AML-193 (cell line): ENCODE measurements around the gene CFP.
A peak's percentile ranks its signal among the peaks of the same experiment; 100 is the strongest.
"Not testable (repeated sequence)": the region's sequence is repeated elsewhere in the genome, so short reads cannot be mapped to it uniquely, and the experiment has no call there.

ENCODE experiments used
- DNase-seq, 2 experiments: peaks; one replicate each; lab custom pipeline; 2025; lab: John Stamatoyannopoulos, UW

Gene CFP

GRCh38 chrX:47629419-47630200 lies at the start of gene CFP:
TSS of gene CFP (minus strand) at chrX:47629930. CDS start at chrX:47629844, 86 bp downstream.
- DNase-seq, result peak; percentile 33 to 35

GRCh38 chrX:47675959-47676859 lies 46.5 kb upstream of the CFP start:
- DNase-seq, result not testable (repeated sequence)

- DNase-seq, result no peak
Observed at GRCh38 chrX:47674776-47675175, 45.0 kb upstream of the CFP start.

DNA sequence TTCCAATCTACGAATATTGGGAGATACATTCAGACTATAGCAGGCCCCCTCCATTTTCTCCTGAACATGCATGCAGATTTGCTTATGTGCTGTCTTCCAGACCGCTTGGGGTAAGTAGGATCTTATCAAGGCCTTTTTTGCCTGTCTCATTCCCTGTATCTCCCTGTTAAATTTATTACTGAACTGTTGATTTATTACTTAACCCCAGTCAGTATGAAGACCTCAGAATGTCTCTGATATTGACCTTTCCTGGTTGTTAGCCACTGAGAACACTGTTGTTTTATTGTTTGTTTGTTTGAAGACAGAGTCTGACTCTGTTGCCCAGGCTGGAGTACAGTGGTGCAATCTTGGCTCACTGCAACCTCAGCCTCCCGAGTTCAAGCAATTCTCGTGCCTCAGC lies 36.1 kb upstream of the CFP start:
- not testable (repeated sequence) for DNase-seq

DNA sequence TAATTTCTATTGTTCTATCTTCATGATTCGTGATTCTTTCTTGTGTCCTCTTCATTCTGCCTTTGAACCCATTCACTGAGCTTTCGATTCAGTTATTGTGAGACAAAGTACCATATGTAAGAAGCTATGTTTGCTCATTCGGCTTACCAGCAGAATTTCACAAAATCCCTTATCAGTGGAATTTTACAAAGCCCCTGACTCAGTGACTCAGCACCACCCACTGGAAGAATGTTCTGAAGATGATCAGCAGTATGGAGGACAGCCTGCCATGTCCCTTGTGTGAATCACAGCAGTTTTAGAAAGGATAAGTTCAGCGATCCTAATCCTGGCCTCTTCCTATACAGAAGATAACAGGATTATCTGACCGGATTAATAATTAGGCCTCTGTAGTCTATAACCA lies 35.0 kb upstream of the CFP start:
- DNase-seq, result no peak

DNA sequence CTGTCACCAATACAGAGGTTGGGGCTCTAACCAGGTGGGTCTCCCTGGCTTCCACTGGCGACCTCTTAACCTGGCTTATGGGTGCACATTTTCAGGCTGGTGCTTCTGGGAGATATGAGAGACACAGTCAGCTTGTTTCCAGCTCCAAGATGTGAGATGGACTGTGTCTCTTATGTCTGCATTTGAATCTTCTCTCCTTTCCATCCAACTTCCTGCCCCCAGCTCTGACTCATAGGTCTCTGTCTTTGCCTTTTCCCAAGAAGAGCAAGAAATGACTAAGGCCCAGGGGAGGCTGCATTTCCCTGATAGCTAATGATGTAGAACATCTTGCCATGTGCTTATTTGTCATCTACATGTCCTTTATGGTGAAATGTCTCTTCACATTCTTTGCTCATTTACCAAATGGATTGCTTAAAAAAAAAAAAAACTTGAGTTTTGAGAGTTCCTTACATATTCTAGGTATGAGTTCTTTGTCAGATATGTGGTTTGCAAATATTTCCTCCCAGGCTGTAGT lies 32.5 kb upstream of the CFP start:
- DNase-seq, result no peak

DNA sequence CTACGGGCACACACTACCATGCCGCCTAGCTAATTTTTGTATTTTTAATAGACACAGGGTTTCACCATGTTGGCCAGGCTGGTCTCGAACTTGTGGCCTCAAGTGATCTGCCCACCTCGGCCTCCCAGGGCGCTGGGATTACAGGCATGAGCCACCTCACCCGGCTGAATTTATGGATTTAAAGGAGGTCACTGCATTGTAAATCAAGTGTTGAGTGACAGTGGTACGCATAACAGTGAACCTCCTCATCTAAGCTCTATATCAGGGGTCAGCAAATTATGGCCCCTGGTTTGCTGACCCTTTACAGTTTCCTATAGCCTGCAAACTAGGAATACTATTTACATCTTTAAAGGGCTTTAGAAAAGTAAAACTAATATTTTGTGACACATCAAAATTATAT lies 31.8 kb upstream of the CFP start:
- no peak for DNase-seq

DNA sequence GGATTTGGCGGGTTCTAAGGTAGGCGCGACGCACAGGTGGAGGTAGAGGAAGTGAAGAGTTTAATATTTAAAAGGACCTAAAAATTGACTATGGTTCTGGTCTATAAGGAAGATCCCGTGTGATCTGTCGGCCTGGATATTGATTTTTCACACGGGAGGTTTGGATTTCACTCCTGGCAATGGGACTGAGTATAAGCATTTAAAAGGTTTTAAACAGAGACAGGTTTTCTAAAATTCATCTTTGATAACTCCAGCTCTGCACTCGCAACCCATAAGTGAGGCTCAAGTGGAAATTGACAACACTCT lies 29.6 kb upstream of the CFP start:
- no peak for DNase-seq

GRCh38 chrX:47658684-47659420 lies 29.1 kb upstream of the CFP start, which contains the start of gene UXT:
TSS of gene UXT (minus strand) at chrX:47659180. CDS start at chrX:47658927, 253 bp downstream.
- DNase-seq, result peak; percentile 61 to 65

DNA sequence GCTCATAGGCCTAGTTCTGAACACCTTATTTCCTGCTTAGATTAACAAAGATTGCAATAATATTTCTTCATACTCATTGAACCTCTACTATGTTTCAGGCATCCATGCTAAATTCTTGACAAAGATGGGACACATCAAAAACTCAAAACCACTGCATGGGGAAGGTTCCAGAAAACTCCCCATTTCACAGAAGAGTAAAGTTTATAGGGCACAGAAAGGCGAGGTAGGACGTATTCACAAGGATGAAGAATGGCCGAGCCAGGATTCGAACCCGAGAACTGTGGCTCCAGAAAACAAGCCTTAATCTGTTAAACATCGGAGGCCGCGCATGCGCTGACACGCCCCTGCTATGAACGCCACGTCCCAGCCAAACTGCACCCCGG lies 28.6 kb upstream of the CFP start:
- DNase-seq, result no peak

DNA sequence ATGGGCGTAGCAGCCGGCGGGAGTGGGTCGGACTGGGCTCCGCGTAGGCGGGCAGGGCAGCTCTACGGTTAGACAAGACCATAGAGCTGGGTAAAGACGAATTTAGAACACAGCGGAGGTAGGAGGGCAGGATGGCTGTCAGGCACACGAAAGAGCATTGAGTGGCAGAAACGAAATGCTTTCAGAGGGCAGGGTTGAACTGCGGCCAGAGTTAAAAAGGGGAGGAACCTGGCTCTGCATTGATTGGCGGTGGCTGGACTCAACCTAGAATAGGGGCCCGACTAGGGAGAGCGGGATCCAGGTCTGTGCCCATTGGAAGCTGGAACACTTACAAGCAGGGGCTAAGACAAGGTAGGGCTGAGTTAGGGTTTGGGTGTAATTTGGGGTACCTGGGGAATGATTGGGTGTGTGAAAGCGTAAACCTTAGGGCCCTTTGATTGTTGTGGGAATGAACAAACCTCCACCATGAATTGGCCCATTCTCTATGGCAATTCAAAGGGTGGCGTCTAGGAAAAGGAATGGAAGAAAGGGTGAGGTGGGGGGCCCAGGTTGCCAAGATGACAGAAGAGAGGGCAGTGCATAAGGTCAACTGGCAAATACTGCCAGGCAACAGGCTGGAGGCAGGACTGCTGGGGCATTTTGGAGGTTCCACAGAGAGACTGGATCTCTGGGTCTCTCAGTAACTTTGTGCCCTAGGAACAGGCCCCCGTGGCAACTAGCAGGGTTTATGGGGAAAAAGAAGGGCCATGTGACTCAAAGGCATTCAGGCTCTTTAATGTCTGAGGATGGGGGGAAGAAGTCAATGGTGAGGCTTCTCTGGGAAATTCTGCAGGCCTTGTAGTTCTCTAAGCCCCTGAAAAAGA lies 21.5 kb upstream of the CFP start:
- DNase-seq, result no peak

- peak; percentile 76 to 79 for DNase-seq
Observed at GRCh38 chrX:47650164-47651042, 20.7 kb upstream of the CFP start, which contains the start of gene ELK1. TSS of gene ELK1 (minus strand) at chrX:47650563. CDS start at chrX:47641441, 9,122 bp downstream.

DNA sequence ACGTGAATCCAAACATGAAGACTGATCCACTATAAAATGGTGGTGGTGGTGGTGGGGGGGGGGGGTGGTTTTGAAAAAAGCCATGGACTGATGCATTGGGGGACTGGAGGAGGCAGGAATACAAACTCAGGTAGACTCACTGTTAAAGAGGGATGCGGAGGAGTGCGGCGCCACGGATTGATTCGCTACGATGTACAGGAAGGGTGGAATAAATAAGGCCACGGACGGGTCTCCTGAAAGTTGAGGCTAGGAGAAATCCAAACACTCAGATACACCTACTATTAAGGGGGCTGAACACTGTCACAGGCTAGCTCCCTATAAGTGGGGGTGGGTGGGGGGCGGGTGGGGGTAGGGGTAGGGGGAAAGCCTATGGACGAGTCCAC lies 20.0 kb upstream of the CFP start:
- no peak for DNase-seq

DNA sequence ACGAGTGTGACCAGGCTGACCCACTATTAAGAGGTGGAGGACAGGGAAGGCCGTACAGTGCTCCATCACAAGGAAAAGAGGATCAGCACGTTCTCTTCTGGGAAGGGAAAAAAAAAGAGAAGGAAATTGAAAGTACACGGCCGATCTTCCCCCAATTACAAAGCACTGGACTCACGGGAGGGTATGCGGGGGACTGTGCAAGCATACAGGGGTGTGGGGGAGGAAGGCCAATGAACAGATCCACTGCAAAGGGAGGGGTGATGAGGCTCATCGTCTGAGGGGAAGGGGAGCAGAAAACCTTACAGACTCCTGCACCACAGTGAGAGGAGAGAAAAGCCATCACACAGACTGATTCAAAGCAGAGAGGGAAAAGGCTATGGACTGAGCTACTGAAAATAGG lies 19.5 kb upstream of the CFP start:
- DNase-seq, result no peak

DNA sequence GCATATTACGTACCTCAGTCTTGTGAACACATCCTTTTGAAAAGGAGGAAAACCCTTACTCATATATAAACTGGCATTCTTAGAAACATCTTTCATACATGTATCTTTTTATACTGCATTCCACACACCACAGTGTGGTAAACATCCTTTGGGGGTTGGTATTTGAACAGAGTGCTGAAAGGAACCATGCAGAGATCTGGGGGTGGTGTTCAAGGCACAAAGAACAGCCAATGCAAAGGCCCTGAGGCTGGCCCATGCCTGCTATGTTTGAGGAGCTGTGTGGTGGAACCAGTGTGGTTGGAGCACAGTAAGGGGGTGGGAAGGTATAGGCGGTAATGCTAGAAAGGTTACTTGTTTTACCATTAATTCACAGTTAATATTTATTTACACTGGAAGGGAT lies 18.6 kb upstream of the CFP start:
- no peak for DNase-seq

GRCh38 chrX:47646636-47647035 lies 16.9 kb upstream of the CFP start:
- no peak for DNase-seq

- no peak for DNase-seq
Observed at GRCh38 chrX:47645530-47645929, 15.8 kb upstream of the CFP start.

- peak; percentile 20 to 36 for DNase-seq
Observed at GRCh38 chrX:47644557-47645091, 14.9 kb upstream of the CFP start.

DNA sequence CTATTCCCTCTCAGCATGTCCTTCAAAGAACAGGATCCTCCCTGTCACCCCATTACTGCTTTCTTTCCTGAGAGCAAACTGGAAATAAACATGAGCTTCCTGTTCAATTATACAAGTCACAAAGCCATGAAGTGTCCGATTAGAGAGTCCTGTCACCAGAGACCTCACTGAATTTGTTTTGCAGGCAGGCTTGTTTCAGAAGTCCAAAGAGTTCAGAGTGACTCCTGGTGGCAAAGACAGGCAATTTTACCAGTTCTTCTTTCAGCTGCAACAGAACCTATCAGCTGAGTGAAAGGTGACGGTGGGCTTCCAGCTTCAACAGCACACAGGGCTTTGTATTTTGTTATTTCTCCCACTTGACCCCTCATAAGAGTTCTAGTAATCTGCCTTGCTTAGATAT lies 14.2 kb upstream of the CFP start:
- peak in 1 of 2 experiments; percentile 11 for DNase-seq

DNA sequence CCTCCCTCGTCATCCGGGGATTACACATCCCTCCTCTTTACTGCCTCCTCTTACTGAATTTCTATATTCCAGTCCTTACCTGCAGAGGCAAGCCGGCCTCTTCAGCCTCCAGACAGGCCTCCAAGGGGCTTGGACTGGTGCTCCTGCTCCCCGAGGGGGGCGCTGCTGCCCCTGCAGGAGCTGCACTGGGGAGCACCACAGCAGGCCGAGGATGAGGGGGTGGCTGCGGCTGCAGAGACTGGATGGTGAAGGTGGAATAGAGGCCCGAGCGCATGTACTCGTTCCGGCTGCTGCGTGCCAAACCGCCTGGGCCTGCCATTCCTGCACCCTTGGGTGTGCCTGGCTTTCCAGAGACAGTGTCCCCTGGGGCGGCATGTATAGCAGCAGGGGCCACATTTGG lies 9.1 kb upstream of the CFP start:
- DNase-seq, result no peak
